Liver (tissue), 3 donors: Measurements from ENCODE around the gene DLST.

ENCODE experiments used
- JUND ChIP-seq, 2 donors: IDR thresholded peaks; 2 replicates each; pipeline ENCODE4 v1.6.1; 2016; ENCODE audit warnings: antibody characterized with exemption in 2 of 2
- TAF1 ChIP-seq: conservative IDR thresholded peaks from 2 replicates; pipeline ENCODE4 v1.6.1; 2016; ENCODE audit warnings: antibody characterized with exemption, mild to moderate bottlenecking
- TF ChIP-seq, protein P1 (sequence below): fragments of 150-350 bp; IDR thresholded peaks from 2 replicates; pipeline ENCODE4 v1.5.1; 2017; ENCODE audit warnings: improper control_type of control experiment, low read depth, low read length; ENCODE audit not compliant: missing input control
- TF ChIP-seq, protein P2 (sequence below): IDR thresholded peaks from 2 replicates; pipeline ENCODE4 v1.6.1; 2016; ENCODE audit warnings: antibody characterized with exemption
- TF ChIP-seq, protein P3 (sequence below): IDR thresholded peaks from 2 replicates; pipeline ENCODE4 v1.6.1; 2016; ENCODE audit warnings: antibody characterized with exemption, mild to moderate bottlenecking
- donor health status: healthy.
- donor health status: healthy.

DNA sequence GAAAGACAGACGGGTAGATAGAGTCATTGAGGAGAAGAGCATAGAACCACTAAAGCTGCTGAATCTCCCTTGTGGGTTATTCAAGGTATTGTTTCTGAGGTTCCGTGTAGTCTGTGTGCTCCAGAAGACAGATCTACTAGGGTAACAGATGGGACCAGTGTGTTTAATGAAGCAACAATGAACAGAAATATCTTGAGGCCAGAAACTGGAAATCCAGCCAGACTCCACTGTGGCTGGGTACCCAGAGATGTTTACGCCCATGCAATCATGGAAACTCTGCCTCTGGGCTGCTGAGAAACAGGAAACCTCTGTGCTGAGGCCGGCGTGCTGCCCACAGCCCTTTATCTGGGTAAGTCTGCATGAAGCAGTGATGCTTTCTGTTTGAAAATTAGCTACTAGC is 14.0 kb upstream of the DLST start:
- TF ChIP-seq, protein P1, sequence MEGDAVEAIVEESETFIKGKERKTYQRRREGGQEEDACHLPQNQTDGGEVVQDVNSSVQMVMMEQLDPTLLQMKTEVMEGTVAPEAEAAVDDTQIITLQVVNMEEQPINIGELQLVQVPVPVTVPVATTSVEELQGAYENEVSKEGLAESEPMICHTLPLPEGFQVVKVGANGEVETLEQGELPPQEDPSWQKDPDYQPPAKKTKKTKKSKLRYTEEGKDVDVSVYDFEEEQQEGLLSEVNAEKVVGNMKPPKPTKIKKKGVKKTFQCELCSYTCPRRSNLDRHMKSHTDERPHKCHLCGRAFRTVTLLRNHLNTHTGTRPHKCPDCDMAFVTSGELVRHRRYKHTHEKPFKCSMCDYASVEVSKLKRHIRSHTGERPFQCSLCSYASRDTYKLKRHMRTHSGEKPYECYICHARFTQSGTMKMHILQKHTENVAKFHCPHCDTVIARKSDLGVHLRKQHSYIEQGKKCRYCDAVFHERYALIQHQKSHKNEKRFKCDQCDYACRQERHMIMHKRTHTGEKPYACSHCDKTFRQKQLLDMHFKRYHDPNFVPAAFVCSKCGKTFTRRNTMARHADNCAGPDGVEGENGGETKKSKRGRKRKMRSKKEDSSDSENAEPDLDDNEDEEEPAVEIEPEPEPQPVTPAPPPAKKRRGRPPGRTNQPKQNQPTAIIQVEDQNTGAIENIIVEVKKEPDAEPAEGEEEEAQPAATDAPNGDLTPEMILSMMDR, result no peak
- no peak for TF ChIP-seq TAF1
- no peak for TF ChIP-seq JUND (IDR thresholded peaks at IDR 0.05)
- TF ChIP-seq, protein P2, sequence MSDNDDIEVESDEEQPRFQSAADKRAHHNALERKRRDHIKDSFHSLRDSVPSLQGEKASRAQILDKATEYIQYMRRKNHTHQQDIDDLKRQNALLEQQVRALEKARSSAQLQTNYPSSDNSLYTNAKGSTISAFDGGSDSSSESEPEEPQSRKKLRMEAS, result no peak
- TF ChIP-seq, protein P3, sequence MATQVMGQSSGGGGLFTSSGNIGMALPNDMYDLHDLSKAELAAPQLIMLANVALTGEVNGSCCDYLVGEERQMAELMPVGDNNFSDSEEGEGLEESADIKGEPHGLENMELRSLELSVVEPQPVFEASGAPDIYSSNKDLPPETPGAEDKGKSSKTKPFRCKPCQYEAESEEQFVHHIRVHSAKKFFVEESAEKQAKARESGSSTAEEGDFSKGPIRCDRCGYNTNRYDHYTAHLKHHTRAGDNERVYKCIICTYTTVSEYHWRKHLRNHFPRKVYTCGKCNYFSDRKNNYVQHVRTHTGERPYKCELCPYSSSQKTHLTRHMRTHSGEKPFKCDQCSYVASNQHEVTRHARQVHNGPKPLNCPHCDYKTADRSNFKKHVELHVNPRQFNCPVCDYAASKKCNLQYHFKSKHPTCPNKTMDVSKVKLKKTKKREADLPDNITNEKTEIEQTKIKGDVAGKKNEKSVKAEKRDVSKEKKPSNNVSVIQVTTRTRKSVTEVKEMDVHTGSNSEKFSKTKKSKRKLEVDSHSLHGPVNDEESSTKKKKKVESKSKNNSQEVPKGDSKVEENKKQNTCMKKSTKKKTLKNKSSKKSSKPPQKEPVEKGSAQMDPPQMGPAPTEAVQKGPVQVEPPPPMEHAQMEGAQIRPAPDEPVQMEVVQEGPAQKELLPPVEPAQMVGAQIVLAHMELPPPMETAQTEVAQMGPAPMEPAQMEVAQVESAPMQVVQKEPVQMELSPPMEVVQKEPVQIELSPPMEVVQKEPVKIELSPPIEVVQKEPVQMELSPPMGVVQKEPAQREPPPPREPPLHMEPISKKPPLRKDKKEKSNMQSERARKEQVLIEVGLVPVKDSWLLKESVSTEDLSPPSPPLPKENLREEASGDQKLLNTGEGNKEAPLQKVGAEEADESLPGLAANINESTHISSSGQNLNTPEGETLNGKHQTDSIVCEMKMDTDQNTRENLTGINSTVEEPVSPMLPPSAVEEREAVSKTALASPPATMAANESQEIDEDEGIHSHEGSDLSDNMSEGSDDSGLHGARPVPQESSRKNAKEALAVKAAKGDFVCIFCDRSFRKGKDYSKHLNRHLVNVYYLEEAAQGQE, result no peak
